Activated CD8-positive, alpha-beta memory T cell treated with anti-CD3 and anti-CD28 coated beads, Interleukin-2, amount 10 ng/mL, durations not matched to agents 7 days and 5 days (primary cell): ENCODE measurements around the gene ZPLD1. TPM values are rescaled to one million over a fixed set of nuclear protein-coding genes. Genes with fewer than 3 reads are reported as not detected.

Experiments used
- ATAC-seq: fragments of 150-1000 bp; cut with Tn5 transposase; one replicate; pipeline ENCODE4 v1.10.0; 2021; ENCODE audit warnings: moderate library complexity
- CTCF ChIA-PET: fragments of 350-600 bp; sonication (Branson Sonifier 250); formaldehyde crosslinking; loops from one replicate; lab custom pipeline; 2021; ENCODE audit warnings: antibody characterized with exemption; lab: Charles Lee
- DNase-seq: peaks from one replicate; pipeline ENCODE4 v3.0.0-alpha.2; 2020
- H3K27ac Mint-ChIP-seq: one replicate; pipeline ENCODE4 v1.8.0; 2021; ENCODE audit warnings: mild to moderate bottlenecking, mixed read lengths
- H3K27me3 Mint-ChIP-seq: one replicate; pipeline ENCODE4 v1.8.0; 2021; ENCODE audit warnings: mixed read lengths
- H3K36me3 Mint-ChIP-seq: one replicate; pipeline ENCODE4 v1.8.0; 2021; ENCODE audit warnings: mild to moderate bottlenecking, mixed read lengths
- H3K4me1 Mint-ChIP-seq: one replicate; pipeline ENCODE4 v1.8.0; 2021; ENCODE audit warnings: mixed read lengths
- H3K4me3 Mint-ChIP-seq: one replicate; pipeline ENCODE4 v1.8.0; 2021; ENCODE audit warnings: mild to moderate bottlenecking, moderate library complexity, mixed read lengths
- H3K9me3 Mint-ChIP-seq: one replicate; pipeline ENCODE4 v1.8.0; 2022; ENCODE audit warnings: low read depth, mixed read lengths
- total RNA-seq, 2 experiments: library from RNA; stranded (reverse); gene quantifications; one replicate each; pipeline ENCODE4 v1.2.3, GENCODE V29; 2021

The ZPLD1 gene
- total RNA-seq, 2 experiments from 2014 or later, result not detected

- no peak overlapping the region for H3K4me3 Mint-ChIP-seq
Observed at GRCh38 chr3:102474207-102474606, 39.4 kb downstream of the ZPLD1 start.

GRCh38 chr3:102476198-102476597, 41.4 kb downstream of the ZPLD1 start:
- DNase-seq (no peak), ATAC-seq (no peak)
- no peaks in the 10 kb centered on the region for H3K9me3 Mint-ChIP-seq
- no peak overlapping the region for H3K27ac Mint-ChIP-seq
- H3K4me1 Mint-ChIP-seq, result no peaks in the 10 kb centered on the region
- no peaks in the 10 kb centered on the region for H3K36me3 Mint-ChIP-seq
- H3K4me3 Mint-ChIP-seq, result no peak overlapping the region
- CTCF ChIA-PET, result no interaction called here
- peaks cover 11% of the 10 kb centered on the region for H3K27me3 Mint-ChIP-seq

More at GRCh38 chr3:102474207-102474606, 39.4 kb downstream of the ZPLD1 start:
- H3K27me3 Mint-ChIP-seq, result peaks cover 5% of the 10 kb centered on the region
- no peak overlapping the region for H3K27ac Mint-ChIP-seq
- no peak for ATAC-seq
- CTCF ChIA-PET, result no interaction called here
- DNase-seq, result no peak
- H3K9me3 Mint-ChIP-seq, result no peaks in the 10 kb centered on the region
- H3K36me3 Mint-ChIP-seq, result no peaks in the 10 kb centered on the region
- no peaks in the 10 kb centered on the region for H3K4me1 Mint-ChIP-seq

- Mint-ChIP-seq H3K4me3 (no peak overlapping the region), H3K27ac (no peak overlapping the region), H3K36me3 (no peaks in the 10 kb centered on the region), H3K9me3 (no peaks in the 10 kb centered on the region), H3K27me3 (peaks cover 11% of the 10 kb centered on the region), H3K4me1 (no peaks in the 10 kb centered on the region)
- ATAC-seq (no peak), DNase-seq (no peak)
- CTCF ChIA-PET, result interaction anchor here (0.8 to 1.1 kb wide), 2 partner anchors 65 to 66 kb away, joined by 3 read pairs; no protein-coding TSS in a partner anchor
Observed at GRCh38 chr3:102478160-102478559, 43.3 kb downstream of the ZPLD1 start.

GRCh38 chr3:102480139-102480538, 45.3 kb downstream of the ZPLD1 start:
- DNase-seq (no peak), ATAC-seq (no peak)
- no peaks in the 10 kb centered on the region for H3K9me3 Mint-ChIP-seq
- H3K4me3 Mint-ChIP-seq, result no peak overlapping the region
- no peaks in the 10 kb centered on the region for H3K4me1 Mint-ChIP-seq
- no peak overlapping the region for H3K27ac Mint-ChIP-seq
- peaks cover 11% of the 10 kb centered on the region for H3K27me3 Mint-ChIP-seq
- CTCF ChIA-PET, result no interaction called here
- no peaks in the 10 kb centered on the region for H3K36me3 Mint-ChIP-seq

GRCh38 chr3:102481050-102481449, 46.2 kb downstream of the ZPLD1 start:
- Mint-ChIP-seq H3K9me3 (no peaks in the 10 kb centered on the region), H3K27ac (no peak overlapping the region), H3K27me3 (peaks cover 11% of the 10 kb centered on the region), H3K4me3 (no peak overlapping the region), H3K36me3 (no peaks in the 10 kb centered on the region), H3K4me1 (no peaks in the 10 kb centered on the region)
- ATAC-seq, result no peak
- CTCF ChIA-PET, result no interaction called here
- no peak for DNase-seq

GRCh38 chr3:102483556-102483955, 48.7 kb downstream of the ZPLD1 start:
- no peak overlapping the region for H3K4me3 Mint-ChIP-seq
- H3K36me3 Mint-ChIP-seq, result no peaks in the 10 kb centered on the region
- DNase-seq (no peak), ATAC-seq (no peak)
- peaks cover 7% of the 10 kb centered on the region for H3K27me3 Mint-ChIP-seq
- no peak overlapping the region for H3K27ac Mint-ChIP-seq
- CTCF ChIA-PET, result no interaction called here
- H3K9me3 Mint-ChIP-seq, result no peaks in the 10 kb centered on the region
- H3K4me1 Mint-ChIP-seq, result no peaks in the 10 kb centered on the region

GRCh38 chr3:102484363-102484762, 49.5 kb downstream of the ZPLD1 start:
- H3K4me1 Mint-ChIP-seq, result no peaks in the 10 kb centered on the region
- H3K27ac Mint-ChIP-seq, result no peak overlapping the region
- no peak overlapping the region for H3K4me3 Mint-ChIP-seq
- no peaks in the 10 kb centered on the region for H3K36me3 Mint-ChIP-seq
- no peak for ATAC-seq
- DNase-seq, result no peak
- CTCF ChIA-PET, result no interaction called here
- H3K27me3 Mint-ChIP-seq, result peaks cover 4% of the 10 kb centered on the region
- no peaks in the 10 kb centered on the region for H3K9me3 Mint-ChIP-seq

GRCh38 chr3:102485701-102486100, 50.9 kb downstream of the ZPLD1 start:
- H3K27ac Mint-ChIP-seq, result no peak overlapping the region
- H3K4me1 Mint-ChIP-seq, result no peaks in the 10 kb centered on the region
- no peaks in the 10 kb centered on the region for H3K36me3 Mint-ChIP-seq
- H3K27me3 Mint-ChIP-seq, result no peaks in the 10 kb centered on the region
- no peak overlapping the region for H3K4me3 Mint-ChIP-seq
- no peak for DNase-seq
- CTCF ChIA-PET, result no interaction called here
- no peak for ATAC-seq
- no peaks in the 10 kb centered on the region for H3K9me3 Mint-ChIP-seq

GRCh38 chr3:102488331-102488730, 53.5 kb downstream of the ZPLD1 start:
- CTCF ChIA-PET, result no interaction called here

GRCh38 chr3:102492300-102492699, 57.5 kb downstream of the ZPLD1 start:
- CTCF ChIA-PET, result interaction anchor here (0.9 kb wide), 1 partner anchor 11 kb away, joined by 3 read pairs; no protein-coding TSS in a partner anchor
- no peak overlapping the region for H3K27ac Mint-ChIP-seq

More at GRCh38 chr3:102488331-102488730, 53.5 kb downstream of the ZPLD1 start:
- Mint-ChIP-seq H3K9me3 (no peaks in the 10 kb centered on the region), H3K36me3 (no peaks in the 10 kb centered on the region), H3K27ac (no peak overlapping the region), H3K4me1 (no peaks in the 10 kb centered on the region), H3K27me3 (no peaks in the 10 kb centered on the region), H3K4me3 (no peak overlapping the region)
- DNase-seq, result no peak
- no peak for ATAC-seq

GRCh38 chr3:102497571-102497970, 62.8 kb downstream of the ZPLD1 start:
- no peak for ATAC-seq
- no peaks in the 10 kb centered on the region for H3K9me3 Mint-ChIP-seq

More at GRCh38 chr3:102492300-102492699, 57.5 kb downstream of the ZPLD1 start:
- no peaks in the 10 kb centered on the region for H3K36me3 Mint-ChIP-seq
- ATAC-seq, result no peak
- no peak for DNase-seq
- H3K27me3 Mint-ChIP-seq, result no peaks in the 10 kb centered on the region
- H3K4me3 Mint-ChIP-seq, result no peak overlapping the region
- H3K4me1 Mint-ChIP-seq, result no peaks in the 10 kb centered on the region
- no peaks in the 10 kb centered on the region for H3K9me3 Mint-ChIP-seq

GRCh38 chr3:102505542-102505941, 70.7 kb downstream of the ZPLD1 start:
- Mint-ChIP-seq H3K36me3 (no peaks in the 10 kb centered on the region), H3K27me3 (peaks cover 2% of the 10 kb centered on the region), H3K9me3 (peaks cover 4% of the 10 kb centered on the region), H3K27ac (no peak overlapping the region), H3K4me3 (no peak overlapping the region), H3K4me1 (no peaks in the 10 kb centered on the region)
- ATAC-seq, result no peak
- CTCF ChIA-PET, result no interaction called here
- no peak for DNase-seq

More at GRCh38 chr3:102497571-102497970, 62.8 kb downstream of the ZPLD1 start:
- Mint-ChIP-seq H3K27me3 (no peaks in the 10 kb centered on the region), H3K27ac (no peak overlapping the region), H3K36me3 (no peaks in the 10 kb centered on the region), H3K4me3 (no peak overlapping the region), H3K4me1 (no peaks in the 10 kb centered on the region)
- no peak for DNase-seq
- CTCF ChIA-PET, result no interaction called here

GRCh38 chr3:102510663-102511062, 75.8 kb downstream of the ZPLD1 start:
- DNase-seq (no peak), ATAC-seq (no peak)
- Mint-ChIP-seq H3K4me1 (no peaks in the 10 kb centered on the region), H3K36me3 (no peaks in the 10 kb centered on the region), H3K4me3 (no peak overlapping the region), H3K9me3 (no peaks in the 10 kb centered on the region), H3K27me3 (peaks cover 7% of the 10 kb centered on the region), H3K27ac (no peak overlapping the region)
- CTCF ChIA-PET, result no interaction called here

GRCh38 chr3:102511168-102511567, 76.4 kb downstream of the ZPLD1 start:
- Mint-ChIP-seq H3K36me3 (no peaks in the 10 kb centered on the region), H3K27me3 (peaks cover 7% of the 10 kb centered on the region), H3K9me3 (no peaks in the 10 kb centered on the region), H3K27ac (no peak overlapping the region), H3K4me3 (no peak overlapping the region), H3K4me1 (no peaks in the 10 kb centered on the region)
- DNase-seq, result no peak
- ATAC-seq, result no peak
- CTCF ChIA-PET, result no interaction called here

GRCh38 chr3:102511639-102512038, 76.8 kb downstream of the ZPLD1 start:
- Mint-ChIP-seq H3K4me1 (no peaks in the 10 kb centered on the region), H3K27ac (no peak overlapping the region), H3K27me3 (peaks cover 7% of the 10 kb centered on the region), H3K9me3 (no peaks in the 10 kb centered on the region), H3K4me3 (no peak overlapping the region), H3K36me3 (no peaks in the 10 kb centered on the region)
- DNase-seq (no peak), ATAC-seq (no peak)
- CTCF ChIA-PET, result no interaction called here
